Measurements from ENCODE around the gene AHRR. TPM values are rescaled to one million over a fixed set of nuclear protein-coding genes. Genes with fewer than 3 reads are reported as not detected.
"Not testable (repeated sequence)": the region's sequence is repeated elsewhere in the genome, so short reads cannot be mapped to it uniquely, and the experiment has no call there.

Gene AHRR
- total RNA-seq, 1 donor from 2014 or later: 23.9 TPM

DNA sequence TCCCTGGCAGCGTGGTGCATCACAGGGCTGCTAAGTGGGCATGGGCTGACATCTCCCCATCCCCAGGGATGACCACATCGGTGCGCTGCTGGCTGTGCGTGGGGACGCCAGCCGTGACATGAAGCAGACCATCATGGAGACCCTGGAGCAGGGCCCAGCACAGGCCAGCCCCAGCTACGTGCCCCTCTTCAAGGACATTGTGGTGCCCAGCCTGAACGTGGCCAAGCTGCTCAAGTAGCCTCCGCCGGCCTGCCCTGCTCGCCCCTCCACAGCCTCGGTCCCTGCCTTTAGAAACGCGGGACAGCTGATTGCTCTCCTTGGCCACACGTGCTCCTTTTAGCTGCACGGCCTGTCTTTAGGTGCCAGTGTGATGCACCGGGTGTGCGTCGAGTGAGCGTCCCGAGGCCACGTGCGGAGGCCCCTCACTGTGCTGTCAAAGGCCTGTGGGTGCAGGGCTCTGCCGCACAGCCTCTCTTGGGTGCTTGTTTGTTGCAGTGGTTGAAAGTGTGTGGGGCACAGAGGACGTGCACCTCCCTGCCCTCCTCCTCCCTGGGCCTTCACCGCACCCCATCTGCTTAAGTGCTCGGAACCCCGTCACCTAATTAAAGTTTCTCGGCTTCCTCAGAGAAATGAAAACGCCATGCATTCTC is 145.3 kb downstream of the AHRR start:
- no peak for DNase-seq (ENCODE audit: extremely low read depth, low read depth, low spot score)

DNA sequence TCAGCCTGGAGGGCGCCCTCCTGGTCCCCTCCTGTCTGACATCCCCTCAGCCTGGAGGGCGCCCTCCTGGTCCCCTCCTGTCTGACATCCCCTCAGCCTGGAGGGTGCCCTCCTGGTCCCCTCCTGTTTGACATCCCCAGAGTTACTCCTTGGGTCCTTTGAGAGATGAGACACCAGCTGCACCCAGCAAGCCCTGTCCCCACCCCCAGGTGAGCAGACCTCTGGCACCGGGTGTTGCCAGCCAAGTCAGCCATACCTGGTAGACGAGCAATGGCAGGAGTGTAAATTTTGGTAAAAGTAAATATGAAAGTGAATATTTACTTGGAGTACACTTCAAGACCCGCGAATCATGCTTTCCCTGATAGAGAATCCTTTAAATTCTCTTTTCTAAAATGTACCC is 146.9 kb downstream of the AHRR start:
- DNase-seq (ENCODE audit: extremely low read depth, low read depth, low spot score): no peak

DNA sequence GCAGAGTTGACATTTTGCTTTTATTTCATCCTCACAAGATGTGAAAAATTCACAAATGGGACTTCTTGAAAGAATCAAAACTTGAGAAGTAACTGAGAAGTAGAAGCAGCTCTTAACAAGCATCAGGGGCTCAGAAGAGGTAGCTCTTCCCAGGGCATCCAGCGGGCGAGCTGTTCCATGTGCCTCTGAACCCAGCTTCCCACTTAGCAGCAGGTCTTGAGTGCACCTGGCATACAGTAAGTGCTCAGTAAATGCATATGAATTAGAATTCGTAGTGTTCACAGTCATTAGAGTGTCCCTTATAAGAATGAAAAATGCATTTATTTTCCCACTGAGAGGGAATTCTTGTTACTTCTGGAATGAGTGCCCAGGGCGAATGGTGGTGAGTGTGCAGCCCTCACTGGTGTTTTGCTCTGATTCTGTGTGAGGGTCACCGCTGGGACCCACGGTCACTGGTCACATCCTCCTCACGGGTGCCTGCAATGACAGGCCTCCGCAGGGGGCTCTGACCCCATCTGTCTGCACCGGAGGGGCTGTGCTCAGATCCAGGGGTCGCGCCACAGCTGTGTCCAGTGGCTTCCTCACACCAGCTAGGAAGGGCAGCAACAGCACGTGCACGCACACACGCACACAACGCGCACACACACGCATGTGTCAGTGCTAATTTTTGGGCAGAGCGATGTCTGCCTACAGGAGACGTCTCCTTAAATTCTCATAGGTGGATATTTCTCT is 148.4 kb downstream of the AHRR start:
- DNase-seq (ENCODE audit: extremely low read depth, low read depth, low spot score): no peak

DNA sequence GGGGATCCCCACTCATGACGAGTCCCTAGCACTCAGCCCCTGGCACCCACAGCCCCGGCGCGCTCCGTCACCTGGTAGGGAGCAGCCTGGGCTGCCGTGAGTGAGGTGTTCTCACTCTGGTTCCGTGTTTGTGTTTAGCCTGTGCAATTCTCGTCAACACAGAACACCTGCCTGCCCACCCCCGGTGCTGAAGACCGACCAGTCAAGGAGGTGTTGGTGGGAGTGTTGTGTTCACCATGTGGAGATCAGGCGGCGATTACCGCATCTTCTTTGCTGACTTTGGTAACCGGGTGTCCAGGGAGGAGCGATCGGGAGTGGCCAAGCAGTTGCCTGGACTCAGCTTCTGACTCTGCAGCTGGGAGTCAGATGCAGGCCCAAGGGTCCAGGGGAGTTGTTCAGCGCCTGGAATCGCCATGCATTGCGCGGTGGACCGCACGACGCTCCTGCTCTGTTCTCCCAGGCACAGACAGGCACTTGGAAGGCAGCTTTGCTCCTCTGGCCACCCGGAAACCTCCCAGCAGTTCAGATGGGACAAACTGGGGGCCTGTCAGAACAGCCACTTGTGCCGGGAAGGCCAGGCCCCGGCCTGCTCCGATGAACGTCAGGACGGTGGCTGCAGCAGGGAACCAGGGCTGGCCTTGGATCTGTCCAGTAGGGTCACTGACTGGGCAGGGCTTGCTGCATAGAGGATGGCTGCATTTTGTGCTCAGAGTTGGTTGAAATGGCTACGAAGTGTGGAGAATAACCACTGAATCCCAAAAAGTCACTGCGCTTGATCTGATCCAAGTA is 149.6 kb downstream of the AHRR start:
- no peak for DNase-seq (ENCODE audit: extremely low read depth, low read depth, low spot score)

DNA sequence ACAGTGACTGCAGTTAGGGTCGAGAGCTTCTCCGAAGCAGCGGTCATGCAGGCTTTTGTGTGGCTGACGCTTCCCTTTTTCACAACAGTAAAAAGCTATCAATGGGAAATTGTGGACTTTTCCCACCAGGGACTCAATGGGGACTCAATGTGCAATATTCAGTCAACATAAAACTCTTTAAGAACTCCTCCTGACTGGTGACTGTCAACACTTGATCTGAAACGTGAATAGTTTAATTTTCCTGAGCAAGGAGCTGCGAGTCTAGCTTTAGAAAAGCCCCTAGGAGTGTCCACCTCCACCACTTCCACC is 150.2 kb downstream of the AHRR start:
- DNase-seq (ENCODE audit: extremely low read depth, low read depth, low spot score): no peak

DNA sequence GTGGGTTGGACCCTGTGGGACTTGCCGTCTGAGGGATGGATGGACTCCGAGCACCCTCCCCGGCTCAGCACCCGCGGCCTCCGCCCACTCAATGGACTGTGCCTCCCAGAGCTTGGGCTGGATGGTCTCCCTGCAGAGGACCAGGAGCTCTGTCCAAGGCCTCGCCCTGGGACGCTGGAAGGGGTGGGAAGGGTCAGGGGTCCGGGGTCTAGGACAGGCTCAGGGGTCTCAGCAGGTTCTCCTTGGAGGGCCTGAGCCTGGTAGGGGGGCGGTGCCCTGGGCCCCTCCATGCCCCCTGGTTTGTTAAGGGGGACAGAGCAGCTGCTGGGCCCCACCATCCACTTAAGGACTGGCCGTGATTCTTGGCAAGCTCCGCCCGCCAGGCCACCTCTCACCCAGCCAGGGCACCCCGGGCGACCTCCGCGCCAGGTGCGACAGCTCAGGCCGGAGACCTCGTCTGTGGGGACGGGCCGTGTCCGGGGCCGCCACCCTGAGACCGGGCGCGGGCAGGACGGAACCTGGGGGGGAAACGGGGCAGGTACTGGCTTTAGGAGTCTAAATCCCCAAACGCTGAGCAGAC is 150.7 kb downstream of the AHRR start:
- DNase-seq (ENCODE audit: extremely low read depth, low read depth, low spot score): no peak

DNA sequence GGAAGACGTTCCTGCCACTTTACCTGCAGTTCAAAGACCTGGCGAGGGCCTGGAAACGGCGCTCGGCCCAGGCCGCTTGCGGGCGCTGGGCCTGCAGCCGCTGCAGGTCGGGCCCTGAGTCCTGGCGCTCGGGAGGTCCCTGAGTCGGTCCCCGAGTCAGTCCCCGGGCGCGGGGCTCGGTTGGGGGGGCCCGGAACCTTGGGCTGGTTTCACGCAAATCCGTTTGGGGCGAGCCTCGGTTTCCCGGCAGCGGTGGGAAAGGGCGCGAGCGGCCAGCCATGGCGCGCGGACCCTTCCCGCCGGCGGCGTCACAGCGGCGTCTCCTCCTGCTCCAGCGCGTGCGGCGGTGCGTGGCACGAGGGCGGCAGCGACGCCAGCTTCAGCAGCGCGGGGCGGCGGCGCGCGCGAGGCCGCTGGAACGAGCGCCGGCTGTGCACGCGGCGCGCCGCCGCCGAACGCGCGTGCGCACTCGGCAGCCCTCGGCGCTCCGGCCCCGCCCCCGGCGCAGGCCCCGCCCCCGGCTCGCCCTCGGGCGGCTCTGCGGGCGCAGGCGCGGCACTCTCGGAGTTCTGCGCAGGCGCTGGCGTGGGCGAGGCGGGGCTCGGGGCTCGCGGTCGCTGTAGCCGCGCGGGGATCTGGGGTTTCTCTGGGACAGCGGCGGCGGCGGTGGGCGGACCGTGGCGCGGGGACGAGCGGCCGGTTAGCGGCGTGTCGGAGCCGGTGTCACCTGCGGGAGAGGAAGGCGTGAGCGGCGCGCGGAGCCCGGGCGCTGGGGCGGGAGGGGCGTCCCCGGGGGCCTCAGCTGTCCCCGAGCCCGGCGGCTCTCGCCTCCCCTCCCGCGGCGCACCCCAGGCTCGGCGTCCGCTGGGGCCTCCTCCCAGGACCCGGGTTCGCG is 151.4 kb downstream of the AHRR start:
- DNase-seq (ENCODE audit: extremely low read depth, low read depth, low spot score): no peak

DNA sequence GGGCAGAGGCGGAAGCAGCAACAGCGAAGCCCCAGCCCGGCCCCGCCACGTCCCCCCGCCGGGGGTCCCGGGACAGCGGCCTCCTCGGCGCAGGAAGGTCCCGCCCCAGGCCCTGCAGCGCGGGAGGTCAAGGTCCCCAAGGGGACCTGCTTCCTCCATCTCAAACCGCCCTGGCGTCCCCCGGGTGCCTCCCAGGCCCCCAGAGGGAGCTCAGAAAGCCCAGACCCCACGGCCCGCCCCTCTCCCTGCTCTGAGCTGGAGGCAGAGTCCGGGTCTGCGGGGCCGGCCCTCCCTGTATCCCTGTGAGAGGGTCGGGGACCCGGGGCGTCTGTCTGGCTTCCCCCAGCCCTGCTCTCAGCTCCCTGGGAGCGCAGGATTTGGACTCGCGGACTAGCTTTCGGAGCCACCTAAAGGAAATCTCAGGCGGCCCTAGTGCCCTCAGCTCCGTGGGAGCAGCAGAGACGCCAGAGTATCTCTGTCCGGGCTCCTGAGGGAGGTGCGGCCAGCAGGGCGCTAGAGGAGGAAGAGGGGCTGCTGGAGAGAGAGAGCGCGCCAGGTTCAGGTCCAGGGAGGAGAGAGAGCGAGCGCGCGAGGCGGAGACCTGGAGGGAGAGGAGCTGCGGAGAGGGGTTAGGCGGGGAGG is 152.2 kb downstream of the AHRR start:
- DNase-seq (ENCODE audit: extremely low read depth, low read depth, low spot score): no peak

DNA sequence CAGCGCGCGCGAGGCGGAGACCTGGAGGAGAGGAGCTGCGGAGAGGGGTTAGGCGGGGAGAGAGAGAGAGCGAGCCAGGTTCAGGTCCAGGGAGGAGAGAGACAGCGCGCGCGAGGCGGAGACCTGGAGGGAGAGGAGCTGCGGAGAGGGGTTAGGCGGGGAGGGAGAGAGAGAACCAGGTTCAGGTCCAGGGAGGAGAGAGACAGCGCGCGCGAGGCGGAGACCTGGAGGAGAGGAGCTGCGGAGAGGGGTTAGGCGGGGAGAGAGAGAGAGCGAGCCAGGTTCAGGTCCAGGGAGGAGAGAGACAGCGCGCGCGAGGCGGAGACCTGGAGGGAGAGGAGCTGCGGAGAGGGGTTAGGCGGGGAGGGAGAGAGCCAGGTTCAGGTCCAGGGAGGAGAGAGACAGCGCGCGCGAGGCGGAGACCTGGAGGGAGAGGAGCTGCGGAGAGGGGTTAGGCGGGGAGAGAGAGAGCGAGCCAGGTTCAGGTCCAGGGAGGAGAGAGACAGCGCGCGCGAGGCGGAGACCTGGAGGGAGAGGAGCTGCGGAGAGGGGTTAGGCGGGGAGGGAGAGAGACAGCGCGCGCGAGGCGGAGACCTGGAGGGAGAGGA is 152.8 kb downstream of the AHRR start:
- not testable (repeated sequence) for DNase-seq (ENCODE audit: extremely low read depth, low read depth, low spot score)

DNA sequence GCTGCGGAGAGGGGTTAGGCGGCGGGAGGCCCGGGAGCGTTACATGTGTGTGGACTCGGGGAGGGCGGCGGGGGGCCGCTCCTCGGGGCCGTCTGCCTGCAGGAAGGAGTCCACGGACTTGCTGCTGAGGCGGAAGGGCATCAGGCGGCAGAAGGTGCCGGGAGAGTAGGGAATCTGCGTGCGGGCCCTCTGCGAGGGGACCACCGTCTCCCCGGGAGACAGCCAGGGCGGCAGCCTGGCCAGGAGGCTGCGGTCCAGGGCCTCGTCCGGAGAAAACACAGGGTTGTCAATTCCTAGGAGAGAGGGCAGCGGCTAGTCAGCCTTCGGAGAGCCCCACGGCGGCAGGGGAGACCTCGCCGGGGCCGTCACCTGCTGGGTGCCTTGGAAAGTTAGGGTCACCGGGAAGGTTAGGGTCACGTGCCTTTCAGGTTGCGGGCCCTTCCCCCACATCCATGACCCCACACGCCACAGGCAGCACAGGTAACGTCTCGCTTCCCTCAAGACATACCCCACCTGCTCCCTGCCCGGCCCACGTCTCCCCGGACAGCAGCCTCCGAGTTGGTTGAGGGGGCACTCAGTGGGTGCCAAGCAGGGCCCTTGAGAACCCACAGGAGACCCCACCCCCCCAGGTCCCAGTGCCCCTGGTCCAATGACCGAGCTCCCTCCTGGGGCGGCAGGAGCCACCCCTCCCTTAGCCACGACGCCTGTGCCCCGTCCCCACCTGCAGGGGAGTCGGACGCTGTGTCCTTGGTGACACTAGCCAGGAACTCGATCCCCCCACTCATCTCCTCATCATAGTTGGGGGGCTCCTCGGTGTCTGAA is 153.5 kb downstream of the AHRR start:
- no peak for DNase-seq (ENCODE audit: extremely low read depth, low read depth, low spot score)

DNA sequence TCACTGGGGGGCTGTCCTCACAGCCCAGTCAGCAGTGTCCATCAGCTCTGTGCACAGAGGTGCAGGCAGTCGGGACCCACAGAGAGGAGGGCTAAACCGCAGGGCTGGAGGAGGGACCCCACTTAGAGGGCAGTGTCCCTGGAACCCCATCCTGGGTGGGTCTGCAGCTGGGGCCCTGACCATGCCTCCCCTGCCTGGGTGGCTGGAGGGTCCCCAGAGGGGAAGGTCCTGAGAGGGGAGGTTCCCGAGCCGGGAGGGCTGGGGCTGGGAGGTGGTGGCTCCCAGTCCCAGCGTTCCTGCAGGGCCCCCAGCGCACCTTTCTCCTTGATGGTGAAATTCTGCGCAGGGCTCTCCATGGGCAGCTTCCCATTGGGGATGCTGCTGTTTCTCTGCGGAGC is 154.2 kb downstream of the AHRR start:
- DNase-seq (ENCODE audit: extremely low read depth, low read depth, low spot score): no peak

DNA sequence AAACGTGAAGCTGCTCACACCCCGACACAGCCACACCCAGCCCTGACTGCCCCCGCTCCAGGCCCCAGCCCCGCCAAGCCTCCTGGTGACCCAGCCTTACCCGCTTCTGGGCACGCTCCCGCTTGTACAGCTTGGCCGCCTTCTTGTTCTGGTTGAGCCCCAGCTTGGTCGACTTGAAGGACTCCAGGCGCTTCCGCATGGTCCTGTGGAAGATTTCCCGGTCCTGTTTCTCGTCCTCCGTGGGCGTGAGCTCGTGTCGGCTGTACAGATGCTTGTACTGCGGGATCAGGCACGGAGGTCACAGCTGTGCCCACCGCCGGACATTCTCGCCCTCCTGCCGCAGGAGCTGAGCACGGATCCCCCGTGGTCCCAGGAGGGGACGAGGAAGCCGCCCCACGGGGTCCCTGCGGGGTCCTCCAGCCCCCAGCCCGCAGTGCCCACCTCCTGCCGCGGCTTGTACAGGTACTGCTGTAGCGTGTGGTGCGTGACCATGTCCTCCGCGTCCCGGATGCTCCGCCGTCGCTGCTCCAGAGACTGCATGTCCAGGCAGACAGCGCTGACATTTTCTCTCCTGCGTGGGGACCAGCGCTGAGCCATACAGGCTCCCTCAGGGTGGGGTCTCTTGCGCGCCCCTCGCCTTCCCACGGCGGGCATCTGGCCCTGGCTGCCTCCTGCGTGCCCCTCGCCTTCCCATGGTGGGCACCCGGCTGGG is 154.7 kb downstream of the AHRR start:
- DNase-seq (ENCODE audit: extremely low read depth, low read depth, low spot score): no peak

DNA sequence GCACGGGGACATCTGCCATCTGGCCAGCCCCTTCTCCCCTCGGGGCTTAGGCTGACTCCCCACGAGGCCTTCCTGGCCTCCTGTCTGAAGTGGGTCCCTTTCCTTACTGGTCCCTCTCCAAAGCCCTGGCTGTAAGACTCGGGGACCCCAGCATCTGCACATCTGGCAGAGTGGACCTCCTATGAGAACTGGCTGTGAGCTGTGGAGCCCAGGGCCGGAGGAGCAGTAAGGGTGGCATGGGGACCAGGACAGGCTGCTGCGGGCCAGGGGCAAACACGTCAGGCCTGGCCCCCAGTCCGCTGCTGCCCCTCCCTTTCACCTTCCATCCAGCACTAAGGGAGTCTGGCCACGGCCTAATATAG is 155.3 kb downstream of the AHRR start:
- no peak for DNase-seq (ENCODE audit: extremely low read depth, low read depth, low spot score)

DNA sequence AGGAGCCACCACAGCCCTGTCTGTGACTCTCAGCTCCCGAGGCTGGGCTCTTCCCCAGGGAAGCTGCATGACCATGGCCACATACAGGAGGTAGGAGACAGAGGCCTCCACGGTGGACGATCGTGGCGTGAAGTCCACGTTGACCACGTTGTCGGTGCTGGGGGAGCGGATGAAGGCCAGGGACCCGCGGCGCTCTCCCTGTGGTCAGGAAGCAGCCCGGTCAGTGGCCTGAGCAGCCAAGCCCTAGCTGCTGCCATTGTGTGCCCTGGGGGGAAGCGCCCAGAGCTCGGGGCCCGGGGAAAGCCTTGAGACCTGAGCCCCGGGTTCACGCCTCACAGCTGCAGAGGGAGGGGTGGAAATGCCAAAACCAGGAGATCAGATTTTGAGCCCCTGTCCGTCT is 155.7 kb downstream of the AHRR start:
- DNase-seq (ENCODE audit: extremely low read depth, low read depth, low spot score): no peak

DNA sequence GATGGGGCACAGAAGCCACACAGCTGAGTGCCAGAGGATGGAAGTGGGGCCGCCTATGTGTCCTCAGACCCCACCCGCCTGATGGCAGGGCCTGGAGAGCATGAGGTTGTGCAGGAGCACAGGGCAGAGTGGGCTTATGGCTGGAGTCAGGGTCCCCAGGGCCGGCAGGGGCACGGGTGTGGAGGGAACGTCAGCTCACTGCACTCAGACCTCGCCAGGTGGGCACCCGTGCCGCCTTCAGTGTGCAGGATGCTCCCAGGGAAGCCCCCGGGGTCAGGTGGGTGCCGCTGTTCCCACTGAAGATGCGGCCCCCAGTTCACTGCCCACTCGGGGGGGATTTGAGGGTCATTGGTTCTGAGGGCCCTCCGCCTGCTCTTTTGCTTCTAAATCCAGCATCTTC is 156.4 kb downstream of the AHRR start:
- no peak for DNase-seq (ENCODE audit: extremely low read depth, low read depth, low spot score)

DNA sequence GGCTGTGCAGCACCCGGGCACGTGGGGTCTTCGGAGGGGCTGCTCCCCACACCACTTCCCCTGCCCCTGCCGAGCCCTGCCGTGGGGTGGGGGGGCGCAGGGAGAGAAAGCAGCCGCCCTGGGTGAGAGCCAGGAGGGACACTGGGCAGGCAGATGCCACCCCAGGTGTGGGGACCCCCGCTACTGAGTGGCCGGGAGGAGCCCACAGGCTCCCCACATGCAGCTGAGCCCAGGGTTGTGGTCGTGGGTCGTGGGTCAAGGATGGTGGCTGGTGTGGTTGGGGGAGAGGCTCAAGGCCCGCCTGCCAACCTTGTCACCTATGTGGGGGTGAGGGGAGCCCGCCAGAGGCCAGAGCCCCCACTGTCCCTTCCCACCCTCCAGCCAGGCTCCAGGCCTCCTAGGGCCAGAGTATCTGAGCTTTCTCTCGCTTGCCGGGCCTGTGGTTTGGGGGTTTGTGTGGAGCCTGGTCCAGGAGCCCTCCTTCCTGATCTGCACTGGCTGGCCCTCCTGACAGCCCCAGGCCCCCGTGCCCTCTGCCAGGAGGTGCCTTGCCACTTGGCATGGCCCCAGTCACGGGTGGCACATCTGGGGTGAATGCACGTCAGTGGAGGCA is 157.0 kb downstream of the AHRR start:
- DNase-seq (ENCODE audit: extremely low read depth, low read depth, low spot score): no peak

DNA sequence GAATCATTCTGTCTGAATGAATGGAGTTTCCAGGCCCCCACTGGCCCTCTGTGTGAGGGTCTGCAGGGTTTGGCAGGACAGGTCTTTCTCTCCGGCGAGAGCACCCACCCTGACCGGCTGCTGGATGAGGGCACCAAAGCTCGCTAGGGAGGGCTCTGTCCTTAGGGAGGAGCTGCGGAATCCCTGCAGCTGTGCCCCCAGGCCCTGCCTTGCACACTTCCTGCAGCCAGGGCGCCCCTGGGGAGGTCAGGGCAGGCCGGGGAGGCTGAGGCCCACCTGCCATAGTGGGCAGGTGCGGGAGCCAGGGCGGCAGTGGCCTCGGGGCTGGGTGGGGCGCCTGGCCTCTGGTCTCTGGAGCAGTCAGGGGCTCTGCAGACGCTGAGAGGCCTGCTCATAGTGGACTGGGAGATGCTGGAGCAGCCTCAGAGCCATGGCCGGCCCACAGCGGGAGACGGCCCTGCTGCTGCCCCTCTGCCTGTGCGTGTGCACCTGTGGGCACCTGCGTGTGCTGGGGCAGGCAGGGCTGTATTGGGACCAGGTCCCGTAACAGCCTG is 157.5 kb downstream of the AHRR start:
- no peak for DNase-seq (ENCODE audit: extremely low read depth, low read depth, low spot score)
